Measurements from ENCODE around the gene DNAJC21.

The DNAJC21 gene

DNA sequence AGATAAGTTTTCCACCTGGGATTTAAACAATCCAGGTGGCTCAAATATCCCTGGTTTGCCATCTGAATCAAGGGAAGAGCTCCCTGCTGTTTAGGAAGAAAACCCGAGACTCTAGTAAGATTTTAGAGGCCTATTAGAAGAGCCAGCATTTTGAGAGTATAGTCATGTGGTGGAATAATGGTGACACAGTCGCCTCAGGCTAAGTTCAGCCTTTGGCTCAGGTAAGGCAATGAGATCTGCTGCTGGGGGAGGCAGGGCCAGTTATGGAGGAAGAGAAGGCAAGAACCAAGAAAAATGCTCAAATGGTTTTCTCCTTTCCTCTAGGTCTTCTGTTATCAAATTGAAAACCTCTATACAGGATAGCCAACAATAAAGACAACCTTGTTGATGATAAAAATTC lies 30.3 kb upstream of the DNAJC21 start:
- H3K27me3 ChIP-seq, result no peaks in the 10 kb centered on the region
- TF ChIP-seq, protein P1, sequence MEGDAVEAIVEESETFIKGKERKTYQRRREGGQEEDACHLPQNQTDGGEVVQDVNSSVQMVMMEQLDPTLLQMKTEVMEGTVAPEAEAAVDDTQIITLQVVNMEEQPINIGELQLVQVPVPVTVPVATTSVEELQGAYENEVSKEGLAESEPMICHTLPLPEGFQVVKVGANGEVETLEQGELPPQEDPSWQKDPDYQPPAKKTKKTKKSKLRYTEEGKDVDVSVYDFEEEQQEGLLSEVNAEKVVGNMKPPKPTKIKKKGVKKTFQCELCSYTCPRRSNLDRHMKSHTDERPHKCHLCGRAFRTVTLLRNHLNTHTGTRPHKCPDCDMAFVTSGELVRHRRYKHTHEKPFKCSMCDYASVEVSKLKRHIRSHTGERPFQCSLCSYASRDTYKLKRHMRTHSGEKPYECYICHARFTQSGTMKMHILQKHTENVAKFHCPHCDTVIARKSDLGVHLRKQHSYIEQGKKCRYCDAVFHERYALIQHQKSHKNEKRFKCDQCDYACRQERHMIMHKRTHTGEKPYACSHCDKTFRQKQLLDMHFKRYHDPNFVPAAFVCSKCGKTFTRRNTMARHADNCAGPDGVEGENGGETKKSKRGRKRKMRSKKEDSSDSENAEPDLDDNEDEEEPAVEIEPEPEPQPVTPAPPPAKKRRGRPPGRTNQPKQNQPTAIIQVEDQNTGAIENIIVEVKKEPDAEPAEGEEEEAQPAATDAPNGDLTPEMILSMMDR (IDR thresholded peaks at IDR 0.05), result no peak
- H3K4me3 ChIP-seq (ENCODE audit: low read depth in 1 of 2, low read length in 1 of 2), result no peak overlapping the region
- no peaks in the 10 kb centered on the region for H3K36me3 ChIP-seq
- no peaks in the 10 kb centered on the region for H3K9me3 ChIP-seq
- no peaks in the 10 kb centered on the region for H3K4me1 ChIP-seq (ENCODE audit: control insufficient read depth in 1 of 2, insufficient read depth in 1 of 2, low read depth in 1 of 2, low read length in 1 of 2)
- H3K27ac ChIP-seq, result no peak overlapping the region

DNA sequence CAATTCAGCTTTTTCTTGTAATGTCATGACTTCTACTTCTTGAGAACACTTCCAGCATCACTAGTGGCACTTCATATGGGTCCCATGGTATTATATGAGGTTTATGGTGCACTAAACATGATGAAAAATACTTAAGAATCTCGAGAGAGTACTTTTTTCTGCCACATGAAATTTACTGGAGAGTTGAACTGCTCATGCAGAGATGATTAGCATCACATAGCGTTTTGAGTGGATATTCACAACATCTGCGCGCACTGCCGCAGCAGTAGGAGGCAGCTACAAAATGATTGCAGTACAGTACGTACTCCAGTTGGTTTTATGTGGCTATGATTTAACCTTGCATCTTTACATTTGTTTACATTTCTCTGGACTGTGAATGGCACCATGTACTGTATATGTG lies 28.7 kb upstream of the DNAJC21 start:
- no peaks in the 10 kb centered on the region for H3K36me3 ChIP-seq
- no peak overlapping the region for H3K27ac ChIP-seq
- H3K27me3 ChIP-seq, result no peaks in the 10 kb centered on the region
- H3K4me3 ChIP-seq (ENCODE audit: low read depth in 1 of 2, low read length in 1 of 2), result no peak overlapping the region
- no peaks in the 10 kb centered on the region for H3K9me3 ChIP-seq
- H3K4me1 ChIP-seq (ENCODE audit: control insufficient read depth in 1 of 2, insufficient read depth in 1 of 2, low read depth in 1 of 2, low read length in 1 of 2), result peaks cover 0 to 2% of the 10 kb centered on the region in 2 experiments
- TF ChIP-seq, protein P1 (IDR thresholded peaks at IDR 0.05), result no peak

DNA sequence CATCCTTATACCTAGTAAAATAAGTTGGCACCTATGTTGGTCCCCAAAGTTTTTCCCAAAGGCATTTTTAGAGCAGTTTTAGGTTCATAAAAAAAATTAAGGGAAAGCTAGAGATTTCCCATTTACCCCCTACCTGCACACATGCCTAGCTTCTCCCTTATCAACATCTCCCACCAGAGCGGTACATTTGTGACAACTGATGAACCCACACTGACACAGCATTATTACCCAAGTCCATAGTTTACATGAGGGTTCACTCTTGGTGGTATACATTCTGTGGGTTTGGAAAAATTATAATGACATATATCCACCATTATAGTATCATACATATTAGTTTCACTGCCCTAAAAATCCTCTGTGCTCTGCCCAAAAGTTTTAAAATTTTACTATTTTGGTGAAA lies 26.1 kb upstream of the DNAJC21 start:
- peaks cover 0 to 2% of the 10 kb centered on the region in 2 experiments for H3K4me1 ChIP-seq (ENCODE audit: control insufficient read depth in 1 of 2, insufficient read depth in 1 of 2, low read depth in 1 of 2, low read length in 1 of 2)

DNA sequence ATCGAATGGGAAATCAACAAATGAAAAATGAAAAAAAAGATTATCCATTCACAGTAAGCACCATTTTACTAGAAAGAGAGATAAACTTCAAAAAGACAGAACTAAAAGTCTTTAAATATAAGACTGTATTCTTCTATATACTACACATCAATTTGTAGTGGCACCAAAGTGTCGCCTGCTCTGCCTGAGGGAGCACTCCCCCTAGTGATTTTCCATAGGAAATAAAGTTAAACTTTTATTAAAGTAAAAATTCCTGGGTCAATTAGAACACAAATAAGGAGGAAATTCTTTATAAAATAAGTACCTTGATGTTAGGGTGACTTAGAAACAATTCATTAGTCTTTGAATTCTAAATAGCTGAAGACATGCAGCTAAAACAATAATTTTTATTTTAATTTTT lies 23.8 kb upstream of the DNAJC21 start:
- Histone ChIP-seq H3K27me3 (no peaks in the 10 kb centered on the region), H3K36me3 (peaks cover 22% of the 10 kb centered on the region), H3K9me3 (no peaks in the 10 kb centered on the region), H3K27ac (no peak overlapping the region), H3K4me1 (ENCODE audit: control insufficient read depth in 1 of 2, insufficient read depth in 1 of 2, low read depth in 1 of 2, low read length in 1 of 2) (peaks cover 0 to 2% of the 10 kb centered on the region in 2 experiments), H3K4me3 (ENCODE audit: low read depth in 1 of 2, low read length in 1 of 2) (no peak overlapping the region)
- TF ChIP-seq, protein P1 (IDR thresholded peaks at IDR 0.05), result no peak

More for the DNA sequence above, 26.1 kb upstream of the DNAJC21 start:
- H3K27me3 ChIP-seq, result no peaks in the 10 kb centered on the region
- H3K4me3 ChIP-seq (ENCODE audit: low read depth in 1 of 2, low read length in 1 of 2), result no peak overlapping the region
- peaks cover 8% of the 10 kb centered on the region for H3K36me3 ChIP-seq
- no peaks in the 10 kb centered on the region for H3K9me3 ChIP-seq
- TF ChIP-seq, protein P1 (IDR thresholded peaks at IDR 0.05), result no peak
- no peak overlapping the region for H3K27ac ChIP-seq

DNA sequence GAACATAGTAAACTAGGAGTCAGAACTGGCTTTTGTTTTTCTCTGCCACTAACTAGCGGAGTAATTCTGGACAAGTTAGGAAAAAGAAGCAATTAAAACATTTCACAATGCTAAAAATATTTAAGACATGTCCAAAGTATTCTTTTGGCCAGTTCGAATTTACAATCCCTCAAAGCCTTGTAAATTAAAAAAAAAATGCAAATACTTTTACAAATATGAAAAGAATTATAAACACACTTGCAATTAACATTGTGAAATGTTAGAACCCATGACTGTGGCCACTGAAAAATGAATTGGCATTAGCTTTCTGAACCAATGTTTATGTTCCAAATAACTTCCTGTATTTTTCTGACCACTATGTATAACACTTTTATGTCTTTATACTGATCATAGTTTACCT lies 16.3 kb upstream of the DNAJC21 start:
- no peak overlapping the region for H3K4me3 ChIP-seq (ENCODE audit: low read depth in 1 of 2, low read length in 1 of 2)
- H3K9me3 ChIP-seq, result no peaks in the 10 kb centered on the region
- no peak overlapping the region for H3K27ac ChIP-seq
- TF ChIP-seq, protein P1 (IDR thresholded peaks at IDR 0.05), result no peak
- peaks cover 28% of the 10 kb centered on the region for H3K36me3 ChIP-seq
- H3K27me3 ChIP-seq, result no peaks in the 10 kb centered on the region
- H3K4me1 ChIP-seq (ENCODE audit: control insufficient read depth in 1 of 2, insufficient read depth in 1 of 2, low read depth in 1 of 2, low read length in 1 of 2), result peaks cover 22 to 23% of the 10 kb centered on the region in 2 experiments

DNA sequence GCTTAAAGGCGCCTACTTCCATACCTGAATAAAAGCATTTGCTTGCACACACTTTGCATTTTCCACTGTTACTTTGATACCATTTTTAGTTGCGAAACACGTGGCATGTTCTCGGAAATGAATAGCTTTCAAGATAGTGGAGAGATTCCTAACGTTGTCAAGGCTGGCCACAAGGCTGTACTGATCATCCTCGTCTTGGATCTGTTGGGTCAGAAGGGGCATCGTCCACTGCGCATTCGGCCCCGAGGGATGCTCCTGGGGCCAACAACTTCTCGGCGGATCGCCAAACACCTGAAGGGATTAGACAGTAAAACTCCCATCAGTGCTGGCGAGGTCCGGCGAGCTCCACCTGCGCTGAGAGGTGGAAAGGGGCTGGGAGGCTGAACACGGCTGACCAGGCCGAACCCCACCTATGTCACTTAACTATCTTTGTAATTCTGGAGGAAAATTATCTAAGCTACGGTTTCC lies 14.7 kb upstream of the DNAJC21 start:
- H3K9me3 ChIP-seq, result no peaks in the 10 kb centered on the region
- H3K27me3 ChIP-seq, result no peaks in the 10 kb centered on the region
- H3K4me1 ChIP-seq (ENCODE audit: control insufficient read depth in 1 of 2, insufficient read depth in 1 of 2, low read depth in 1 of 2, low read length in 1 of 2), result peaks cover 22 to 23% of the 10 kb centered on the region in 2 experiments
- peak overlapping the region; percentile 84 for H3K27ac ChIP-seq
- peak overlapping the region; percentile 80 to 86 for H3K4me3 ChIP-seq (ENCODE audit: low read depth in 1 of 2, low read length in 1 of 2)
- H3K36me3 ChIP-seq, result peaks cover 13% of the 10 kb centered on the region
- TF ChIP-seq, protein P1 (IDR thresholded peaks at IDR 0.05), result no peak
